ENCODE measurements around the gene RPGRIP1L.

Gene RPGRIP1L

DNA sequence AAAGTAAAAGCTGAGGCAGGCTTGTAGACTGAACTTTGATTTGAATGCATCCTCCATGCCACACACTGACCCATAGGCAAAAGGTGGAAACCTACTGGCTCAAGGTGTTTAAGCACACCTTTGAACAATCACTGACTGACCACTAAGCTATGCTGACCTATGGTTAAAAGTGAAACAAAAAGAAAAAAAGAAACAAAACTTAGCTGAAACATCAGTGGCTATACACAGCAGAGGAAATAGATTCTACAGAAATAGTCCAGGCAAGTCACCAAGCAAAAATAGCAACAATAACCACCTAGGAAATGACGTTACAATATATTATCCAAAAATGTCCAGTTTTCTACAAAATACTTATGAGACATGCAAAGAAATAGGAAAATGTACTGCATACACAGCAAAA lies 60.2 kb downstream of the RPGRIP1L start:
- DNase-seq: no peak

DNA sequence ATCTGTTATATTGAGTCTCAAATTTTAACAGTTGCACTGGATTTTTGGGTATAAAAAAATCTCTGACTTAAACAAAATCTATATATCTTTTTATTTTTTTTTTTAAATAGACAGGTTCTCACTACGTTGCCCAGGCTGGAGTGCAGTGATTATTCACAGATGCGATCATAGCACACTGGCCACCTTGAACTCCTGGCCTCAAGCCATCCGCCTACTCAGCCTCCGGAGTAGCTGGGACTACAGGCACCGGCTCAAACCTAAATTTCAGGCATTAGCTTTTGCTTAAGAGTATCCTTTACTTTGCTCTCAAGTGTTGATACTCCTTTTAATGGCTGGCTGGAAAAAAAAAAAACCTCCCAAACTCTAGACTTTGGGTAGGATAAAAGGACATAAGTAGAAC lies 61.6 kb downstream of the RPGRIP1L start:
- no peak for DNase-seq

DNA sequence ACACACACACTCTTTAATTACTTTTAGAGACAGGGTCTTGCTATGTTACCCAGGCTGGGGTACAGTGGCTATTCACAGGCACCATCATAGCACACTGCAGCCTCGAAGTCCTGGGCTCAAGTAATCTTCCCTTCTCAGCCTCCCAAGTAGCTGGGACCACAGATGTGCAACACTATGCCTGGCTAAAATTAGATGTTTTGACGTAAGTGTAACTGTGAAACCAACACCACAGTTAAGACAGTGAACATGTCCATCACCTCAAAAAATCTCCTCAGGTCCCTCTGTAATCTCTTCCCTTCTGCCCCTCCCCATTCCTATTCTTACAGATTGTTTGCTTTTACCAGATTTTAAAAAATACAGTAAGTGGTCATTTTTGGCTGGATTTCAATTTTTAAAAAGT lies 66.7 kb downstream of the RPGRIP1L start:
- DNase-seq: no peak

DNA sequence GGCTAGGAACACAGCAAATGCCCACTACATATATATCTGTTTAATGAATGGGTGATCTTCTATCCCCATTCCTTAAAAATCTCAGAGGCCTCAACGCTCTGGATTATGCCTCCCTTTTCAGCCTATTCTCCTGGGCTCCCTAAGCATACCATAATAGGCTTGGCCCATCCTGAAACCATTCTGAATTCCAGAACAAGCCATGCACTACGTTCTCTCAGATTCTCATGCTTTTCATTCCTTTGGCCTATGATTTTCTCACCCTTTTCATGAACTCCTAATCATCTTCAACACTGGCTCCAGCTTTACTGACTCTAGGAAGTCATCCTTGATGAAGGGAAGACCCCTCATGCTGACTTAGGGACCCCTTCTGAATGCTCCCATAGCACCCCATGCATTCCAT lies 71.1 kb downstream of the RPGRIP1L start:
- no peak for DNase-seq

DNA sequence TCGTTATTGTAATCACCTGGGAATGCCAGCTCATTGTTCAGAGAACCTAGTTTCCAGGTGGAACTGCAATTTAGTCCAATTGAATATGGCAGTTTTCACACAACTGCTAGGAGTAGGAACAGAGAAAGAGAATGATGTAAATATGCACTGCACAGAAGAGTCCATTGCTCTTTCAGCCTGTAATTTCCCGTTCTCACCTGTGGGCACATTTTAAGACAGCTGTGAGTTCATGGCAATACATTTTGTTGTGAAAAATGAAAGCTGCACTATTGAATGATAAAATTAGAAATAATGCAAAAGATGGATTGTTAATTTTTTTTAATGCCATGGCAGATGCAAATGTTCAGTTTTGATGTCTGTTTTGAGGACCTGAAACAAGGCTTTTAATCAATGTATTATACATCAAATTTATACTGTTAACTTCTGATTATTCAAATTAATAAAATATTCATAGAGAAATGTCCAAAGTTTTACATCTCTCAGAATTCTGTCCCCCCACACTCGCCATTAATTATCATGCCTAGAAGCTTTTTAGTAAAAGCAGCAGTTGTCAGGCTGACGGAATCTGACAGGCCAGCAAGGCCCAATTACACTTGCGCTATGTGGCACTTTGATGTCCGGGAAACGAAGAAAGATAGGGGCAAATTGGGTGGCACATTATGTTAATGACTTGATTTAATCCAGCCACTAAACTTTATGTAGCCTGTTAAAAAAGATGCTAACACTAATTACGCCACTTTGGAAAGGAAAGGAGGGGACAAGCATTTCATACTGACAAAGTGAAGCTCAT lies 72.2 kb downstream of the RPGRIP1L start:
- DNase-seq: no peak

DNA sequence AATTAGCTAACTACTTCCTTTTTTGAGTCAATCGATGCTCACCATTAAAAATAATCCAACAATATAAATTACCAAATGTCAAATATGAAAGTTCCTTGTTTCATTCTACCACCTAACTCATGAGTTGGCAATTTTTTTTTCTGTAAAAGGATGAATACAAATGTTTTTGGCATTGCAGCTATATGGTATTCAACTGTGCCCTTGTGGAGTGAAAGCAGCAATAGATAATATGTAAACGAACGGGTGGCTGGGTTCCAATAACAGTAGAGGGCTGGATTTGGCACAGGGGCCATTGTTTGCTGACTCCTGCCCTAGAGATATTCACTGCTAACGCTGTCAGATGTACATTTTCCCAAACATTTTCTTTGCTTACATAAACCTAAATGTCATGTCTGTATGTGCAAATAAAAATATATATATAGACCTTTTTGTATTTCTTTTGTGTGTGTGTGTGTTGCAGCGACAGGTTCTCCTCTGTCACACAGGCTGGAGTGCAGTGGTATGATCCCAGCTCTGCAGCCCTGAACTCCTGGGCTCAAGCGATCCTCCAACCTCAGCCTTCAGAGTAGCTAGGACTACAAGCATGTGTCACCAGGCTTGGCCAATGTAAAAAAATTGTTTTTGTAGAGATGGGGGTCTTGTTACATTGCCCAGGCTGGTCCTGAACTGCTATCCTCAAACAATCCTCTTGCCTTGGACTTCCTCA lies 73.9 kb downstream of the RPGRIP1L start:
- DNase-seq: no peak

DNA sequence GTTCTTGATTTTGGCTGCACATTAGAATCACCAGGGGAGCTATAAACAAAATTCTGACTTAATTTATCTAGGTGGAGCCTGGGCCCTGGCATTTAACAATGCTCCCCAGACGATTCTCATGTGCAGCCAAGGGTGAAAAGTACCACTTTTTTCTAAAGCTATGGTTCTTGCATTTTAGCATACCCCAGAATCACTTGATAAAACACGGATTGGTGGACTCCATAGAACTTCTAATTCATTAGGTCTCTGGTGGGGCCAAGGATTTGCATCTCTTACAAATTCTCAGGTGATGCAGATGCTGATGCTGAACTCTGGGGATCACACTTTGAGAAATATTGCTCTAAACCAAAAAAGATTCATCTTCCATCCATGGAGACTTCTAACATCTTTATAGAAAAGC lies 74.5 kb downstream of the RPGRIP1L start:
- DNase-seq: no peak

DNA sequence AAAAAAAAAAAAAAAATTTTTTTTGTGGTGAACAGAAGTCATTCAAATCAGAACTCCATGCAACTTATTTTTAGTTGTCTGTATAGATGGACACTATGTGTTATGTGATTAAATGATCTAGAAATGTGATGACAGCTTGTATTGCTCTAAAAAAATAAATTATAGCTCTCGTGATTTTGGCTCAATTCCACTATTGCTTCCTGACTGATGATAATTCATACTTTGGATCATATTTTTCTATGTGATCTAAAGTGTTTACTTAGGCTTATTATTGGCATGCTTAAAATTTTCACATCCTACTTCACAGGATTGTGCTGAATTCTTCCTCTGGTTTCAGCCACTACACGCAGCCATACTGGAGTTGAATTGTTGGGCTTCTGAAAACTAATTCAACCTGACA lies 76.8 kb downstream of the RPGRIP1L start:
- no peak for DNase-seq

DNA sequence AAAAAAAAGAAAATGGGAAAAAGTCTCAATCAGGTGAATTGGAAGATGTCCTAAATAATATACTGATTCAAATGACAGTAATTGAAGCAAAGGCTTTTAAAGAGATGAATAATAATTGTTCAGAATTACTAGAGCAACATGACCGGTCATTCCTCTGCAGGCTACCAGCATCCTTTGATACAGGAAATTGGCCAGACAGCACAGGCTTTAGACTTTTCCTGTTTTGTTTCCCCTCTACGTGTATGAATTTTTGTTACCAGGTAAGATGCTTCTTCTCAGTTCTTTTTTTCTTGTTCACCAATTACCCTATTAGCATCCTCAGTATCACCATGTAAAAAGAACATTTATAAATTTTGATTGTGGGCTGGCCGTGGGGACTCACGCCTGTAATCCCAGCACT lies 77.5 kb downstream of the RPGRIP1L start:
- DNase-seq: no peak

DNA sequence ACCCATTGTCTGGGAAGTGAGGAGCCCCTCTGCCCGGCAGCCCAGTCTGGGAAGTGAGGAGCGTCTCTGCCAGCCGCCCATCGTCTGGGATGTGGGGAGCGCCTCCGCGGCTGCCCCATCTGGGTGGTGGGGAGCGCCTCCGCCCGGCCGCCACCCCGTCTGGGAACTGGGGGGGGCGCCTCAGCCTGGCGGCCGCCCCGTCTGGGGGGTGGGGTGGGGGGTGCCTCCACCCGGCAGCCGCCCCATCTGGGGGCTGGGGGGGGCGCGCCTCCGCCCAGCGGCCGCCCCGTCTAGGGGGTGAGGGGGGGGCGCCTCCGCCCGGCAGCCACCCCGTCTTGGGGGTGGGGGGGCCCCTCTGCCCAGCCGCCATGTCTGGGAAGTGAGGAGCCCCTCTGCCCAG lies 78.4 kb downstream of the RPGRIP1L start:
- DNase-seq: no peak

DNA sequence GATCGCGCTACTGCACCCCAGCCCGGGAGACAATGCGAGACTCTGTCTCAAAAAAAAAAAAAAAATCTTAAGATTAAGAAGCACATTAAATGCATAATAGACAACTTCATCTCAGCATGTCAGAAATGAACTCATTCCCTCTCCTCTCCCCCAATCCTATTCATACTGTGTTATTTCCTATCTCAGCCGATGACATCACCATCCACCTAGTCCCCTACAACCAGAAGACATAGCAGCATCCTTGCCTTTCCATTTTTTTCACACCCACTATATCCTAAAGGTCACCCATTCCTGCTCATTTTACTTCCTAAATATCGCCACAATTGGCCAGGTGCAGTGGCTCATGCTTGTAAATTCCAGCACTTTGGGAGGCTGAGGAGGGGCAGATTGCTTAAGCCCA lies 81.3 kb downstream of the RPGRIP1L start:
- DNase-seq: no peak

DNA sequence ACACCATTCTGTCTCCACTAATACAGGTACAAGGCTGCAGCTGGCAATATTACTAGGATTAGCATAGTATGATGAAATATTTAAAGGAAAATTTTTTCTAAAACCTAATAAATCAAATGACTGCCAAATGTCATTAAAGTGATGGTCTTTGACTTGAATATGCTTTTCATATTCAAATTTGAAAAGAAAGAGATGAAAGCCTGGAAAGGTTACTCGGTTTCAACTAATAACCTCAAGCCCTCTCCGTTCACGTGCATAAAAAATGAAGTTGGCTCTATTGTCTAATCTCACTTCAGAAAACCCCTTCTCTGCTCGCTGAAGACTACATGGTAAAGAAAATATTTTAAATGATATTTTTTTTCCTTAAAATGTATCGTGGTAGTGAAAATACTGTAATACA lies 83.2 kb downstream of the RPGRIP1L start:
- DNase-seq: no peak

DNA sequence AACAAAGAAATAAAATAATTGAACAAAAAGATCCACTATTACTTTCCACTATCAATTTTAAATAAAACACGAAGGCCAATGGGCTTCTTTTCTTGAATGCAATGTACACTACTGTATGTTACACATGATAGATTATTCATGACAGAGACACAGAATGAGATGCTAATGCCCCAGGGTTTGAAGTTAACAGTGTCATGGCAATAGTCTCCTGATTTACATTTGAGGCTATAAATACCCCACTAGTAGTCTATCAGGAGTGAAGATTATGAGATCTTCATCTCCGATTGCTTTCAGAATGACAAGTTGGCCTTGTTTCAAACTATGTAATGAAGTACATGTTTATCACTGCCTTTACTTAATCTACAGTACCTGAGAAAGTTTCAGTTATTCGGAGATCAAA lies 84.4 kb downstream of the RPGRIP1L start:
- DNase-seq: no peak

DNA sequence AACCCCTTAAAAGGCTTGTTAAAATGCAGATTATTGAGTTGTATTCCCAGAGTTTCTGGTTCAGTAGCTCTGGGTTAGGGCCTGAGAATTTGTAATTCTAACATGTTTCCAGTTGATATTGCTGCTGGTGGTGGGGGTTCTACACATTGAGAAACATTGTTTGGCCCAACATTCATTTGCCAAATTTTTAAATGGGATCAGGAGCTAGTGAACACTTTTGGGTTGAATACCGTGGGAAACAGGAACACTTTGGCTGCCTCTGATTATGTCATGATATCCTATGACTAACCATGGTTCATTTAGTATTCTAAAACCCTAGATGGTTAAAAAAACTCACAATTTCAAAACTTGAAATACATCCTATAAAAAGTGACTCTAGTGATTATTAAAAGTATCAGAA lies 89.3 kb downstream of the RPGRIP1L start:
- DNase-seq: no peak

DNA sequence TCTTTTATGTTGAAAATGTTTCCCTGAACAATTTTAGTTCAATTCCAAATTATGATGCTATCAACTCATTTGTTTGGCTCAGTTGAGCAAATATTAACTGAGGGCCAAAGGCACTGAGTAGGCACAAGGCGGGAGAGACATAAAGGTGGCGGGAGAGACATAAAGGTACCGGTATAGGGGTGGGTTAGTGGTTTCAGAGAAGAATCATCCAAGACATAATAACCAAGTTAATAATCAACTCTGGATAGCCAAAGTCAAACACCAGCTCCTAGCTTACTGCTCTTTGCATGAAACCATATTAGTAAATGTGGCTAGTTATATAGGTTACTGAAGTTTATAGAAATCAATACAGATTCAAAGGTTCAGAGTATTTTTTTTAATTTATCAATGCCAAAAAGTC lies 91.7 kb downstream of the RPGRIP1L start:
- DNase-seq: no peak

DNA sequence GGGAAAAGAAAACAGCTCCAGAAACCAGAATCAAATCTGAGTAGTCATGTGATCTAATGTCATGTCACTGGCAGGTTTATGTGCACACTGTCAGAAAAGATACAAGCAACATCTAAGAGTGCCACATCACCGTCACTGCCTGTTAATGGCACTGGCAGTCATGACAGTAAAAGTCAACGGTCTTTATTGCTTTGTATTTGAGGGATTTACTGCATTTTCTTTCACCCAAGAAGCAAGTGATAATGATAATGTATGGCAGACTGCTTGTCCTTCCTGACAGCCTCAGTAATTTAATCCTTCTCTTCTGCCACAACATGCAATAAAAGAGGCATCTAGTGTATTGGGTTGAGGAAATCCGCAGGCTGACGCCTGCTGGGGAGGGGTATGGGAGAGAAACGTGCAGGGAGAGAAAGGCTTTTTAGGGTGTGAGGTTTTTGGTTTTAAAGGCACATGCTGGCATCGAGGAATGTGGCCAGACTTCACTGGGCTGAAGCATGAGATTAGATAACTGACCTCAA lies 92.4 kb downstream of the RPGRIP1L start:
- no peak for DNase-seq

DNA sequence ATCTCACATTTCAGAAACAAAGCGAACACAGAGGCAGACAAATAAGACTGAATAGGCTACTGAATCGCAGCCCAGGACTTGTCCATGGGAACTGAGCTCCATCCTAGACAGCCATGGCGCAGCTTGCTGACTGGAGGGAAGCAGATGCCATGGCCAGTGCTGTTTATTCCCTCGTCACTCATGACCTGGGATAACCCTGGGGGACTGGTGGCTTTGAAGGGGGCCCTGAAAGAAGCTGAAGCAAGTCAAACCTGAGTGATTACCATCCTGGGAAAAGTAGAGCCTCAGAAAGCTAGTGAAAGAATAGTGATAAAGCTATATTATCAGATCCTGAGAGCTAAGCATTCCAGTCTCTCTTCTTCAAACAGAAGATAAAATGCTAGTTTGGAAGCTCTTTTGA lies 94.1 kb downstream of the RPGRIP1L start:
- no peak for DNase-seq

DNA sequence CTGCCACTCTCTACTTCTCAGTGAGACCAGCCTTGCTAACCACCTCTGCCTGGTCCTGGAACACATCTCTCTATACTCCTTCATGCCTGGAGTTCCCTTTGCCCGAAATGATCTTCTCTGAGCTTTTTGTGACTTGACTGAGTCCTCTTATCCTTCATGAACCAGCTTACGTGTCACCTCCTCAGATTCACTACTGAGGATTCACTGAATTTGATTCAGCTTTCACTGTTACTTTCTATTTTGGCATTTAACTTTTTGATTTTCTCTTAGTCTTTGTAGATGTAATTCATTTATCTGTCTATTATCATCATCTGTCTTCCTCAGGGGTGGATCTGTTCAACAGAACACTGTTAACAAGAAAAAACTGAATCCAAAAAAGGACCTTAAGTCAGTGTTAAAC lies 95.6 kb downstream of the RPGRIP1L start:
- DNase-seq: no peak

DNA sequence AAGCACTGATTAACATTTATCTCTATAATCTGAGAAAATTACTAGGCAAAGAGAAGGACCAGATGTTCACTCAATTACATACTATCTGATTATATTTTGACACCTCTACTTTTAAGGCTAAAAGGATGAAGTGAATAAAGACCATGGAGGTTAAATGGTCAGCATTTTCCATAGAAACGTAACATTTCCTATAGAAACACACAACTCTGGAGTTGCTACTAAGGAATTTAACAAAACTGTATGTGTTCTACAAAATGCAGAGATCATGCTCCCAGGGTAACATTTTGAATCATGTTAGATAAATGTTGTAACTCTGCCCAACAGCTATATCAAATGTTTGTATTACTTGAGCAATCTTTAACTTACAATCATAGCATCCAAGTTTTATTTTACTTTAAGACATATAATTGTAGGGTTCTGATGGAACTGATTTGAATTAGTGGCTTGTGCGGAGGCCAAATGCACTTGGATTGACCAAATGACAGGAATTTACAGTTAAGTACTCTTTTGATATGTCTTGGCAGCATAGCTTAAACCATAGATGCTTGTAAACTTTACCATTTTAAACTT lies 97.7 kb downstream of the RPGRIP1L start:
- DNase-seq: no peak

DNA sequence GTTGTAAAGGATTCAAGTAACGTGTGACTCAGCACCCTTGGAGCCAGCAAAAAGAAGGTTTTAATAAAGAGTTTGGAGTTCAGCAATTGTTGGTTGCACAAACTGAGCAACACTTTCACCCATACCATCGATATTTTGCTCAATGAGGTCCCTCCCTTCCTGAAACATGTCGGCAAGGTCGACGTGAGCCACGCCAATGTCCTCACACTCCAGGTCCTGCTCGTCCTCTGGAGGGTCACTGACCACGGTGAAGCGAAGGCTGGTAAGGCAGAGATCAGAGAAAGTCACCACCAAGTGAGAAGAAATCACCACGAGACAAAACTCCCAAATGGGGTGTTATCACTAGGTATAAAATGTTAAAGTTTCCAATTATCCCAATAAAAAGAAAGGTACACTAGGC lies 98.3 kb downstream of the RPGRIP1L start:
- no peak for DNase-seq

DNA sequence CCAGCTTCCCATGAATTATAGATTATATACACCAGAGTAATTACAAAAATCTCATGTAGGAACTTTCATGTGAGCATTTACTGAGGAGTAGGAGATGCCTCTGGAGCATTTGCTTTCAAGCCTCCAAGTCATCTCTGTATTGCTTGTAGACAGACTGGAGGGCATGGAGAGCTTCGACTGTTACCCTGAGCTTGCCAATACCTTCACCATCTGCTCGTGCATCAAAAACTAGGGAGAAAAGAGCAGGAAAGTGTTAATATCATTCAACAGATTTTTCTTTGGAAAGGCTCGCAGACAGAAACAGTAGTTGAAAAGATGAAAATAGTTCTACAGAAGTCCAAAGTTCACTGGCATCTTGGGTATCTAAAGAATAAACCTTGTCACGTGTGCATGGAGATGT lies 101.7 kb downstream of the RPGRIP1L start:
- no peak for DNase-seq

DNA sequence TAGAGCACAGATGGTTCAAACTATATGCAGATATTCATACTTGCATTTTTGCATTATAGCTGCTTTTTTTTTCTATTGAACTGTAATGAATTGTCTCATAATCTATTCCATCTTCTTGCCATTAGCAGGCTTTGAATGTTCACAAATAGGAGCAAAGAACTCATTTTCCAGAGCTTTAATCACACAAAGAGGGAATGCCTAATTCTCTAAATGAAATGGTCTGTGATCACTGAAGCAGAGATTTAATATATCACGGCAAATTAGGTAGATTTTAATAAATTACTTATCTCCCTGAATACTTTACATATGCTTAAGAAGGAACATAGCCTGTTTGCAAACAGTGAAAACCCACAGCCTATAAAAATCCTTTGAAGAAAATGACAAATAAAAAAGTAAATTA lies 103.0 kb downstream of the RPGRIP1L start:
- DNase-seq: no peak

DNA sequence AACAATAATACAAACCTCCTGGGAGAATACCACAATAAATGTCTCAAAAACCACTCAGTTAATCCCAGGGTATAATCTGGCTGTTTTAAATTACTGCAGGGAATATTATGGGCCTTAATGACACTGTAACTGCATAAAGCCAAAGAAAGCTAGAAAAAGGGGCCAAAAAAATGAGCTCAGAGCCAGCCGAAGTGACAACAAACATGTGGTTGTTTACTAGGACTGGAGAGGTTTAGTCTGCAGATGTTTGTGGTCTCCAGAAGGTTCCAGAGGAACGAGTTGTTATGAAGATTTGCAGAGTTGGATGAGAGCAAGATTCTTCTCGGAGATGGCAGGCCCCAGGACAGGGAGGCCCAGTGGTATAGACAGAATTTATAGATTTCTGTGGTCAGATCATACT lies 103.5 kb downstream of the RPGRIP1L start:
- no peak for DNase-seq

DNA sequence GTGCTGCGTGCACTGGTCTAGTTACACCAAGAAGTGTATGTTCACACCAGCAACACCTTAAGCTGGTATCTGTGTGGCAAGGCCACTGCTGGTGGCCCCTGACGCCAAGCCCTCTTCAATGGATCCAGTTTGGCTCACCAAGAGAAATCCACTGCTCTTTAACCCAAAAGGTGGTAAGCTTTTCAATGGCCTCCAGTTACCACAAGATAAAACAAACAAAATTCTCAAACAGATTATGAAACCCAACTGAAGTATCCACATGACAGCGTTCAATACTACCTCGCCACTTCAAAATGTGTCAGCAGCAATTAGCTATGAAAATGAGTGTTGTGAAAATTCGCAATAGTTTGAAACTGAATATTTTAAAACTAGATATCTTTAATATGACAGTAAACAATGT lies 104.1 kb downstream of the RPGRIP1L start:
- DNase-seq: no peak

Measured in activated CD8-positive, alpha-beta memory T cell treated with anti-CD3 and anti-CD28 coated beads, Interleukin-2, amount 50 U/mL, for 4 hours (primary cell).